ENCODE data around the gene RBBP8NL. TPM values are rescaled to one million over a fixed set of nuclear protein-coding genes. Genes with fewer than 3 reads are reported as not detected.

The RBBP8NL gene
- polyA plus RNA-seq, 1 donor (not counting 4 experiments of a cell fraction or from before 2014, with no cell fraction given) = 0.13 TPM

- Histone ChIP-seq H3K9me3 (ENCODE audit: control insufficient read depth, low read depth, low read length) (no peaks in the 10 kb centered on the region), H3K36me3 (ENCODE audit: control insufficient read depth in 2 of 2, extremely low read depth in 1 of 2, insufficient read depth in 2 of 2, low read length in 2 of 2) (no peaks in the 10 kb centered on the region), H4K20me1 (ENCODE audit: control insufficient read depth, extremely low read depth, insufficient read depth, low read length) (no peaks in the 10 kb centered on the region), H3K4me1 (ENCODE audit: control insufficient read depth, extremely low read depth, insufficient read depth, low read length) (no peaks in the 10 kb centered on the region), H3K4me2 (ENCODE audit: control insufficient read depth, extremely low read depth, insufficient read depth, low read depth, low read length) (no peak overlapping the region), H3K9ac (ENCODE audit: control insufficient read depth, extremely low read depth, insufficient read depth, low read length) (no peak overlapping the region), H3K79me2 (ENCODE audit: control insufficient read depth, insufficient read depth, low read length) (no peaks in the 10 kb centered on the region), H3K27ac (ENCODE audit: control insufficient read depth, insufficient read depth, low read length) (no peak overlapping the region), H3K4me3 (ENCODE audit: control insufficient read depth in 2 of 3, extremely low read depth in 1 of 3, insufficient read depth in 2 of 3, low read depth in 1 of 3, low read length in 3 of 3) (no peak overlapping the region), H3K9me1 (ENCODE audit: control insufficient read depth, extremely low read depth, insufficient read depth, low read length) (no peaks in the 10 kb centered on the region), H3K27me3 (ENCODE audit: control insufficient read depth, extremely low read depth, insufficient read depth, low read length) (peaks cover 61% of the 10 kb centered on the region), H2AFZ (ENCODE audit: control insufficient read depth, low read length) (no peak overlapping the region)
- dilution Hi-C loops (cut with MboI; ENCODE audit: extremely low pct_ligation_motif_present, low sequenced_read_pairs) = no loop called here
- TF ChIP-seq CTCF (optimal IDR thresholded peaks at IDR 0.05 in 1 of 3, IDR thresholded peaks at IDR 0.05 in 1 of 3, conservative IDR thresholded peaks at IDR 0.05 in 1 of 3; ENCODE audit: extremely low read depth in 1 of 3, insufficient read depth in 2 of 3, low read length in 3 of 3) = no peak
- TF ChIP-seq EZH2 (IDR thresholded peaks at IDR 0.05; ENCODE audit: low read length) = peak; percentile 2
- no peak for DNase-seq (ENCODE audit: low read depth, low spot score)
- FAIRE-seq = no peak
Measured at GRCh38 chr20:62469352-62469751, 42.0 kb upstream of the RBBP8NL start.

DNA sequence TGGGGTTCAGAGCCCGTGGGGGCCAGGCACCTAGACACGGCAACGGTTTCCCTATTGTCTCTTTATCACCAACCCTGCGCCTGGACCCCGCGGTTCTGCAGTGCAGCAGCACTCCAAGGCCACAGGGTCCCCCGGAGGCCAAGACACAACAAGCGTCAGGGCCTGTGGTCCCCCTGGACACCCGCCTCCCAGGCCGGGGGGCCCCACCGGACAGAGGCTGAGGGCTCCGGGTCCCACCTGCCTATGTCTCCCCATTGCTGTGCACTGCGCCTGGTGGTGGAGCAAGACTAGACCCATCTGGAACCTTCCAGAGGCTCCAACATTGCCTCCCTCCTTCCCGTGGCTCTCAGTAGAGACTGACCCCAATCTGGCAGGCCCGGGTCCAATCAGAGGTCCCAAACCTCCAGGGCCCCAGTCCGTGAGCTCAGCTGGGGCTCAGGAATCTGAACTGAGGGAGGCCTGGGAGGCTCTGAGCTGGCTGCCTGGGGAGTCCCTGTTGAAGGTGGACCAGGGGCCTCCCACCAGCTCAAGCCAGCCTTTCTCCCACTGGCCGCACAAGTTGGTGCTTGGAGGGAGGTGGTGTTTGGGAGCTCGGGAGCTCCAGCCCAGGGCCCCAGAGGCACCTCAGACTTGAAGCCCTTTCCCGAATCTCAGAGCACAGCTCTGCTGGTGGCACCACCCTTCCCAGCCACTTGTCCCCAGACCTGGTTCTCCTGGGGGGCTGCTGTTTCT is 39.6 kb upstream of the RBBP8NL start:
- no peak overlapping the region for H2AFZ ChIP-seq (ENCODE audit: control insufficient read depth, low read length)
- TF ChIP-seq CTCF (optimal IDR thresholded peaks at IDR 0.05 in 1 of 3, IDR thresholded peaks at IDR 0.05 in 1 of 3, conservative IDR thresholded peaks at IDR 0.05 in 1 of 3; ENCODE audit: extremely low read depth in 1 of 3, insufficient read depth in 2 of 3, low read length in 3 of 3) = no peak
- TF ChIP-seq EZH2 (IDR thresholded peaks at IDR 0.05; ENCODE audit: low read length) = no peak
- no peaks in the 10 kb centered on the region for H3K36me3 ChIP-seq (ENCODE audit: control insufficient read depth in 2 of 2, extremely low read depth in 1 of 2, insufficient read depth in 2 of 2, low read length in 2 of 2)
- no peak overlapping the region for H3K4me3 ChIP-seq (ENCODE audit: control insufficient read depth in 2 of 3, extremely low read depth in 1 of 3, insufficient read depth in 2 of 3, low read depth in 1 of 3, low read length in 3 of 3)
- DNase-seq (ENCODE audit: low read depth, low spot score) (no peak), FAIRE-seq (no peak)
- no peaks in the 10 kb centered on the region for H3K9me3 ChIP-seq (ENCODE audit: control insufficient read depth, low read depth, low read length)
- H3K27ac ChIP-seq (ENCODE audit: control insufficient read depth, insufficient read depth, low read length) = no peak overlapping the region
- no peak overlapping the region for H3K4me2 ChIP-seq (ENCODE audit: control insufficient read depth, extremely low read depth, insufficient read depth, low read depth, low read length)
- H3K79me2 ChIP-seq (ENCODE audit: control insufficient read depth, insufficient read depth, low read length) = no peaks in the 10 kb centered on the region
- peaks cover 40% of the 10 kb centered on the region for H3K27me3 ChIP-seq (ENCODE audit: control insufficient read depth, extremely low read depth, insufficient read depth, low read length)
- no peak overlapping the region for H3K9ac ChIP-seq (ENCODE audit: control insufficient read depth, extremely low read depth, insufficient read depth, low read length)
- no peaks in the 10 kb centered on the region for H3K4me1 ChIP-seq (ENCODE audit: control insufficient read depth, extremely low read depth, insufficient read depth, low read length)
- no peaks in the 10 kb centered on the region for H4K20me1 ChIP-seq (ENCODE audit: control insufficient read depth, extremely low read depth, insufficient read depth, low read length)
- dilution Hi-C loops (cut with MboI; ENCODE audit: extremely low pct_ligation_motif_present, low sequenced_read_pairs) = no loop called here
- H3K9me1 ChIP-seq (ENCODE audit: control insufficient read depth, extremely low read depth, insufficient read depth, low read length) = no peaks in the 10 kb centered on the region
